Stimulated activated CD8-positive, alpha-beta memory T cell treated with anti-CD3 and anti-CD28 coated beads, Interleukin-12 subunit alpha, Interleukin-12 subunit beta, amount 100 ng/mL, for 24 hours (primary cell): ENCODE data around the gene ESCO1.

ENCODE experiments used
- DNase-seq: peaks from one replicate; pipeline ENCODE4 v3.0.0-alpha.2; 2020; ENCODE audit errors: extremely low read depth

The ESCO1 gene

DNA sequence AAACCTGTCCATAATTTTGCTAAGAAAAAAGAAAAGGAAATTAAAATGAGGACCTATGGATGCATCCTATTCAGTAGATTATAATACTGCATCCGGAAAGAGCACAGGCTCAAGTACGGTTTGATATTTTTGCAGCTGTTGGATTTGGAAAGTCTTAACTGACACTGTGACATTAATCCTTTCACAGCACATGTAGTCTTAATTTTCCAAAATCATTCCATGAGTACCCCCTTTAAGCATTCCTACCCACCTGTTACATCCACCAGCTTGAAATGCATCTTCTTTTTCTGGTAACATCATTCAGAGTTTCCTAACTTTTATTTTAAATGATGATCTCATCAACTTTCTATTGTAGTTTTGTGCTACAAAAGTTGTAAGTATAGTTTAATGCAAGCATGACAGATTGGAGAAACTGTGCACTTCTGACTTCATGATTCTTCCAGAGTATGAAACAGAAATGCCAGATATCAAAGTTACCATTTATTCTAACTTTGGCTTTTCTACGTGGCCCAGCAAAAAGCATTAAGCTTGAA lies 113.5 kb downstream of the ESCO1 start:
- DNase-seq = no peak

DNA sequence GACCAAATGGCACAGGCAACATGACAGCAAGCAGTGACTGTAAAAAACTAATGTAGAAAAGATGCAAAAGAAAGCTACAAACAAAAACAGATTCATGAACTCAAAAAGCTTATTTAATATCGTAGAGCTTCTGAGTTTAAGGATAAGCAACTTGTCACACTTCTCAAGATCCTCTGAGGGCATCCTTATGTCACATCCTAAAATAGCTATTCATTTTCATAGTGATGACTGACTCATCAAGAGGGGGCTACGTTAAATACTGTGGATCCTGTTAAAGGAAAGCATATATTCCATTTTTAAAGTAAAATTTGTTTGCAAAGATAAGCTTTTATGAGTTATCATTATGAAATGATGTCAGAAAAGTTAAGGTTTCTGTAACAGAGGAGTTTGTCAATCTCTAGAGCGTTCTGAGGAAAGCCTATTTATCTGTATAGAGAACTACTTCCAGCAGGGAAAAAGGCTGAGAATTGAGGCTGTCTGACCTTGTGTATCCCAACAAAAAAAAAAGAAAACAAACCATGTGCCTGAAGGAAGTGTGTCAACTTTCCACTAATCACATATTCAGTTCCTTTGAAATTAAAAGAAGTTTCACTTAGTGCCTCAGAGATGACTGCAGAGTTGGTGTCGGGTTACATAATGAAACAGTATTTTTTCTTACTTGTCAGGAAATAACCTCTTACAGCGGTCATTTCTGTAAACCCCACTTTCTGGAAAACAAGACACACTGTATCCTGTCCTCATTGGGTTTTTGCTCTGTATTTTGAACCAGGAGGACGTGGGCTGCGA lies 115.5 kb downstream of the ESCO1 start:
- DNase-seq = no peak

DNA sequence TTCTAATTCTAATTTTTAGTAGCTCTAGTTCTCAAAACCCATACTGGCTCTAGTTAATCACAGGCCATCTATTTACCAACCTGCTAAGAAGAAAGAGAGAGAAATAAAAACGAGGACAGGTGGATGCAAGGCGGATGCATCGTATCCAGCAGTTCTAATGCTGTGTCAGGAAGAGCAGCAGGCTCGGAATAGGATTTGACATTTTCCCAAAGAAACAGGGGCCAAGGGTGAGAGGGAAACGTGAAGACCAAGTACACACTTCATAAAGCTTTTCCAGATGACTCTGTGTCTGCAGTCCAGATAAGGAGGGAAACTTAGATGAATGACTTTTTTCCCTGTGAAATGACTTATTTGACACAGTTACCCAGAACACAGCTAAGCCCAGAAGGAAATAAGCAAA lies 117.5 kb downstream of the ESCO1 start:
- no peak for DNase-seq

DNA sequence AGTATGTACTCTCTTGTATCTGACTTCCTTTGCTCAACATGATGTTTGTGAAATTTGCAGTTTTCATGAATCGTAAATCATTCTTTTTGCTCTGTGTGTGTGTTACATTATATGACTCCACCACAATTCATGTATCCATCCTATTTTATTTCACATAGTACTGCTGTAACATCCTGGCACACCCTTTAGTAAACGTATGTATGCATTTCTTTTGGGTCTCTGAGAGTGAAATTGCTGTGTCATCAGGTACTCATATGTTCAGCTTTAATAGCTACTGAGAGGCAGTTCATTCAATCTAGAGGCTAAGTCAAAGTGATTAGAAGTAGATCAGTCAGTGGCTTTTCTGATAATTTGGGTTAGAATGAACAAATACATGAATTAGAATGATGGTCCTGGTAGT lies 118.8 kb downstream of the ESCO1 start:
- no peak for DNase-seq

DNA sequence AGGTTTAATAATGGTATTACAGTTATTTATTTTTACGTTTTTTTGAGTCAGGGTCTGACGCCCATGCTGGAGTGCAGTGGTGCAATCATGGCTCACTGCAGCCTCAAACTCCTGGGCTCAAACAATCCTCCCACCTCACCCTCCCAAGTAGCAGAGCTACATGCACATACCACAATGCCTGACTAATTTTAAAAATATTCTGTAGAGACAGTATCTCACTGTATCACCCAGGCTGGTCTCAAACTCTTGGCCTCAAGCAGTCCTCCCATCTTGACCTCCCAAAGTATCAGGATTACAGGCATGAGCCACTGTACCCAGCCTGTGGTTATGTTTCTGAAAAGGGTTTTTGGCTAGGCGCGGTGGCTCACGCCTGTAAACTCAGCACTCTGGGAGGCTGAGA lies 120.8 kb downstream of the ESCO1 start:
- DNase-seq = no peak
